ENCODE measurements around the gene HAUS6. TPM values are rescaled to one million over a fixed set of nuclear protein-coding genes. Genes with fewer than 3 reads are reported as not detected.

HAUS6 gene
- total and polyA plus RNA-seq, 4 donors: 1.9 to 10.1 (median 5.6) TPM

- Histone ChIP-seq H3K27me3 (ENCODE audit: control insufficient read depth in 4 of 4, insufficient read depth in 4 of 4, low read length in 3 of 4) (no peaks in the 10 kb centered on the region), H3K27ac (ENCODE audit: low read depth in 1 of 2, low read length in 2 of 2) (no peak overlapping the region), H3K4me1 (ENCODE audit: control insufficient read depth in 4 of 4, insufficient read depth in 4 of 4, low read length in 3 of 4) (no peaks in the 10 kb centered on the region), H3K9me3 (ENCODE audit: control insufficient read depth in 4 of 4, low read length in 3 of 4) (no peaks in the 10 kb centered on the region), H3K9ac (ENCODE audit: low read depth in 1 of 2, low read length in 2 of 2) (no peak overlapping the region), H3K4me3 (ENCODE audit: low read depth in 1 of 3, low read length in 3 of 3) (no peak overlapping the region), H3K36me3 (ENCODE audit: control insufficient read depth in 4 of 4, insufficient read depth in 3 of 4, low read depth in 1 of 4, low read length in 3 of 4) (no peaks in the 10 kb centered on the region)
- TF ChIP-seq NR2F2 (IDR thresholded peaks at IDR 0.05): no peak
- no peak for TF ChIP-seq HNF4G (IDR thresholded peaks at IDR 0.05)
- no peak for TF ChIP-seq HNF4A (conservative IDR thresholded peaks at IDR 0.05)
- no peak for TF ChIP-seq FOXA2 (IDR thresholded peaks at IDR 0.05)
- TF ChIP-seq JUND (IDR thresholded peaks at IDR 0.05): no peak
- no peak for TF ChIP-seq GABPA (IDR thresholded peaks at IDR 0.05 in 1 of 2, conservative IDR thresholded peaks at IDR 0.05 in 1 of 2)
- TF ChIP-seq SP1 (IDR thresholded peaks at IDR 0.05): no peak
- no peak for TF ChIP-seq YY1 (IDR thresholded peaks at IDR 0.05)
- no peak for TF ChIP-seq FOXA1 (IDR thresholded peaks at IDR 0.05)
- no peak for TF ChIP-seq RXRA (IDR thresholded peaks at IDR 0.05)
- TF ChIP-seq EGR1 (IDR thresholded peaks at IDR 0.05; ENCODE audit: low read depth in 2 of 2): no peak
- DNase-seq (ENCODE audit: low spot score): no peak
These were observed 5.3 kb upstream of the HAUS6 start for GRCh38 chr9:19108038-19108437.

- DNase-seq (ENCODE audit: low spot score): no peak
- WGBS: 75% methylated on average over 14 of the region's 14 CpGs
- Histone ChIP-seq H3K9ac (ENCODE audit: low read depth in 1 of 2, low read length in 2 of 2) (no peak overlapping the region), H3K27ac (ENCODE audit: low read depth in 1 of 2, low read length in 2 of 2) (no peak overlapping the region), H3K36me3 (ENCODE audit: control insufficient read depth in 4 of 4, insufficient read depth in 3 of 4, low read depth in 1 of 4, low read length in 3 of 4) (peaks cover 0 to 2% (median 0%) of the 10 kb centered on the region in 4 donors), H3K9me3 (ENCODE audit: control insufficient read depth in 4 of 4, low read length in 3 of 4) (no peaks in the 10 kb centered on the region), H3K4me3 (ENCODE audit: low read depth in 1 of 3, low read length in 3 of 3) (no peak overlapping the region), H3K4me1 (ENCODE audit: control insufficient read depth in 4 of 4, insufficient read depth in 4 of 4, low read length in 3 of 4) (peaks cover 2 to 20% (median 11%) of the 10 kb centered on the region in 4 donors), H3K27me3 (ENCODE audit: control insufficient read depth in 4 of 4, insufficient read depth in 4 of 4, low read length in 3 of 4) (no peaks in the 10 kb centered on the region)
- TF ChIP-seq ZBTB33 (IDR thresholded peaks at IDR 0.05): no peak
- TF ChIP-seq MAX (IDR thresholded peaks at IDR 0.05): no peak
These were observed 2.0 kb upstream of the HAUS6 start for GRCh38 chr9:19104515-19105282.

- no peak for DNase-seq (ENCODE audit: low spot score)
- under 1% methylated on average over 21 of the region's 21 CpGs for WGBS
These were observed 498 bp downstream of the HAUS6 start for GRCh38 chr9:19102181-19102630.

More at GRCh38 chr9:19102181-19102630, 498 bp downstream of the HAUS6 start:
- TF ChIP-seq NR2F2 (IDR thresholded peaks at IDR 0.05) (no peak), YY1 (IDR thresholded peaks at IDR 0.05) (no peak), RAD21 (IDR thresholded peaks at IDR 0.05) (no peak), ATF3 (IDR thresholded peaks at IDR 0.05) (no peak), HNF4G (IDR thresholded peaks at IDR 0.05) (no peak), RXRA (IDR thresholded peaks at IDR 0.05) (no peak), HNF4A (conservative IDR thresholded peaks at IDR 0.05) (peak; percentile 6 to 22)
- Histone ChIP-seq H3K36me3 (ENCODE audit: control insufficient read depth in 4 of 4, insufficient read depth in 3 of 4, low read depth in 1 of 4, low read length in 3 of 4) (peaks cover 0 to 2% (median 0%) of the 10 kb centered on the region in 4 donors), H3K4me3 (ENCODE audit: low read depth in 1 of 3, low read length in 3 of 3) (peak overlapping the region; percentile 70 to 91 (median 91)), H3K27ac (ENCODE audit: low read depth in 1 of 2, low read length in 2 of 2) (peak overlapping the region; percentile 60 to 90), H3K9ac (ENCODE audit: low read depth in 1 of 2, low read length in 2 of 2) (peak overlapping the region; percentile 83 to 94), H3K27me3 (ENCODE audit: control insufficient read depth in 4 of 4, insufficient read depth in 4 of 4, low read length in 3 of 4) (no peaks in the 10 kb centered on the region), H3K9me3 (ENCODE audit: control insufficient read depth in 4 of 4, low read length in 3 of 4) (no peaks in the 10 kb centered on the region), H3K4me1 (ENCODE audit: control insufficient read depth in 4 of 4, insufficient read depth in 4 of 4, low read length in 3 of 4) (peaks cover 2 to 20% (median 11%) of the 10 kb centered on the region in 4 donors)
